GM21825 (cell line): ENCODE results near the gene DUSP3.
"Not testable (repeated sequence)": the region's sequence is repeated elsewhere in the genome, so short reads cannot be mapped to it uniquely, and the experiment has no call there.

Experiments
- ATAC-seq: cut with Tn5 transposase; IDR thresholded peaks from one replicate; pipeline ENCODE4 v1.9.1; 2021; ENCODE audit warnings: mild to moderate bottlenecking, moderate library complexity; ENCODE audit not compliant: unreplicated experiment

The DUSP3 gene

GRCh38 chr17:43803758-43804157, 25.0 kb upstream of the DUSP3 start:
- ATAC-seq, result no peak

GRCh38 chr17:43801844-43802243, 23.1 kb upstream of the DUSP3 start:
- ATAC-seq, result no peak

- no peak for ATAC-seq
These were observed 22.0 kb upstream of the DUSP3 start for GRCh38 chr17:43800736-43801135.

DNA sequence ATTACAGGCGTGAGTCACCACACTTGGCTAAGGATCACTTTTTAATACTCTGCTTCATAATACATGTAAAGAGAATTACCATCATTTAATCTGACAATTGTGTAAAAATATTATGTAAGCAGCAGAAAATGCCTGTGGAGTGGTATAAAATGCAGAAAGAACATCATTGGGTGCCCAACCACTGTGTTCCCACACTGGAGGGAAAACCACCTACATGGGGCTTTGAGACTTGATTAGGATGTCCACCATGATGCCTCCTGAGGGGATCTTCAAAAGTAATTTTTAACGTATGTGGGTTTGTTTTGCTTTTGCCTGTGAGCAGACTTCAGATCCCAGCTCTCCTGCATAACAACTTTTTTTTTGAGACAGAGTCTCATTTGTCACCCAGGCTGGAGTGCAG, 20.3 kb upstream of the DUSP3 start:
- no peak for ATAC-seq

DNA sequence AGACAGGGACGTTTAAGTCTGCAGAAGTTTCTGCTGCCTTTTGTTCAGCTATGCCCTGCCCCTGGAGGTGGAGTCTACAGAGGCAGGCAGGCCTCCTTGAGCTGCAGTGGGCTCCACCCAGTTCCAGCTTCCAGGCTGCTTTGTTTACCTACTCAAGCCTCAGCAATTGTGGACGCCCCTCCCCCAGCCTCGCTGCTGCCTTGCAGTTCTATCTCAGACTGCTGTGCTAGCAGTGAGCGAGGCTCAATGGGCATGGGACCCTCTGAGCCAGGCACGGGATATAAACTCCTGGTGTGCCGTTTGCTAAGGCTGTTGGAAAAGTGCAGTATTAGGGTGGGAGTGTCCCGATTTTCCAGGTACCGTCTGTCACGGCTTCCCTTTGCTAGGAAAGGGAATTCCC, 19.2 kb upstream of the DUSP3 start:
- not testable (repeated sequence) for ATAC-seq

- not testable (repeated sequence) for ATAC-seq
These were observed 13.9 kb upstream of the DUSP3 start for GRCh38 chr17:43792668-43793067.

DNA sequence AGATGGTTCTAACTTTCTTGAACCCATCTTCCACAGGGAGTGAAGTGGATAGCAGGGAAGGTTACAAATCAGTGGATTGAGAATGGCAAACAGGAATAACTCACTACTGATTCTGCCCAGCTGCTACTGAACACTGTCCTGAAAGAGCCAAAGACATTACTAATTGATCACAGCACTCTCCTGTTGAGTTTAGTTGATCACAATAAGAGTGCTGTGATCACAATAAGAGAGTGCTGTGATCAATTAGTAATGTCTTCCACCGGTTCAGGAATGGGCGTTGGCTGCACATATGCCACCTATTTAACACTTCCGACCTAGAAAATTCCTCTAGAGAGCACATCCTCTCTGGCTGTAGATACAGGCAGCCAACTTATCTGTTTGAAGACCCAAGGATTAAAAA, 12.8 kb upstream of the DUSP3 start:
- ATAC-seq, result no peak

DNA sequence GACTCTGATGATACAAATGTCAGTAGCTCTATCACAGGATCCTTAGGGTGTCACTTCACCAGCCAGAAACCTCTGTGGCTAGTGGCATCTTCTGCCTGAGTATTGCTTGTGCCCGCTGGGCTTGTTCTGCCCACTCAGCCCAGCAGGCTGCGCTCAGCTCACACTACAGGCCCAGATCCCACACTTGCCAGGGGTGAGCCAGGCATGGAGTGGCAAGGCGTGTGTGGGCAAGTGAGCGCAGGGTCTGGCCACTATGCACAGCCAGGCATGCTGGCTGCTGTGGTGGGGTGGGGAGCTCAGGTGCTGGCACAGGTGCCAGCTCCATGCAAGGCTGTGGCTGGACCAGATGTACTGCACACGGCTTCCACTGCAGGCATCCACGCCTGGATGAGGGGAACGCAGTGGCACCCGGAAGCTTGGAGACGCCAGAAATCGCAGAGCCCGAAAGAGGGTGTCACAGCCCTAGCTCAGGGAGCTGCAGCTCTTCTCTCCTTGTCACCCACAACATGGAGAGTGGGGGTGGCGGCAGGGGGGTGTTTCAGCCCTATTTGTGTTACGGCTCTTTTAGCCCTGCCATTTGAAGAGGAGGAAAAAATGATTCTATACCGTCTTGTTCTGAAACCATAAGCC, 11.6 kb upstream of the DUSP3 start:
- ATAC-seq, result no peak

DNA sequence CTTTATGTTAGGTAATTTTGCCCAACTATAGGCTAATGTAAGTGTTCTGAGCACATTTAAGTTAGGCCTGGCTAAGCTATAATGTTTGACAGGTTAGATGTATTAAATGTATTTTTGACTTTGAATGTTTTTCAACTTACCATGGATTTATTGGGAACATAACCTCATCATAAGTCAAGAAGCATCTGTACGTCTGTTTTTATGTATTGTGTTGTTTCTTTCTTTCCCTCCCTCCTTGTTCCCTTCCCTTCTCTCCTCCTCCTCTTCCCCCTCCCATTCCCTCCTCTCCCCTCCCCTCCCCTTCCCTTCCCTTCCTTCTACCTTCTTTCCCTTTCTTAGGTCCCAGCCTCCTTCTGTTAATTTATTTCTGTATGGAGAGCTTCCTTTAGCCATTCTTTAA, 10.7 kb upstream of the DUSP3 start:
- ATAC-seq, result no peak

GRCh38 chr17:43788540-43788939, 9.8 kb upstream of the DUSP3 start:
- no peak for ATAC-seq

GRCh38 chr17:43787728-43788127, 9.0 kb upstream of the DUSP3 start:
- ATAC-seq, result no peak

DNA sequence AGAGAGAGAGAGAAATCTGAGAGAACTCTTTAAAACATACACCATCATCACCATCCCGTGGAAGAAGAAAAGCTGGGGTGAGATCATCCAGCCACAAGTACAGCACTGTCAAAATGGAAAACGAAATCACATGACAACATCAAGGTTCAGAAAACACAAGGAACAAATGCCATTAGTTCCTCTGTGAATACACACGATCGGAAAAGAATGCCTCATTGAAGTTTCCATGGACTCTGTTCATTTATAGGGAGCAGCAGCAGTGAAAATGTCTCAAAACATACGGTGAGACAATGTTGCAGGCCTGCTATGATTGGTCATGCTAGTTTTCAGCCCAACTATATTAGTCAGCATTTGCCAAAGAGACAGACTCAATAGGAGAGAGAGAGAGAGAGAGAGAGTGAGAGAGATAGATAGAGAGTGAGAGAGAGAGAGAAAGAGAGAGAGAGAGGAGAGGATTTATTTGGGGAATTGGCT, 5.9 kb upstream of the DUSP3 start:
- ATAC-seq, result no peak

GRCh38 chr17:43784068-43784467, 5.3 kb upstream of the DUSP3 start:
- ATAC-seq, result no peak

DNA sequence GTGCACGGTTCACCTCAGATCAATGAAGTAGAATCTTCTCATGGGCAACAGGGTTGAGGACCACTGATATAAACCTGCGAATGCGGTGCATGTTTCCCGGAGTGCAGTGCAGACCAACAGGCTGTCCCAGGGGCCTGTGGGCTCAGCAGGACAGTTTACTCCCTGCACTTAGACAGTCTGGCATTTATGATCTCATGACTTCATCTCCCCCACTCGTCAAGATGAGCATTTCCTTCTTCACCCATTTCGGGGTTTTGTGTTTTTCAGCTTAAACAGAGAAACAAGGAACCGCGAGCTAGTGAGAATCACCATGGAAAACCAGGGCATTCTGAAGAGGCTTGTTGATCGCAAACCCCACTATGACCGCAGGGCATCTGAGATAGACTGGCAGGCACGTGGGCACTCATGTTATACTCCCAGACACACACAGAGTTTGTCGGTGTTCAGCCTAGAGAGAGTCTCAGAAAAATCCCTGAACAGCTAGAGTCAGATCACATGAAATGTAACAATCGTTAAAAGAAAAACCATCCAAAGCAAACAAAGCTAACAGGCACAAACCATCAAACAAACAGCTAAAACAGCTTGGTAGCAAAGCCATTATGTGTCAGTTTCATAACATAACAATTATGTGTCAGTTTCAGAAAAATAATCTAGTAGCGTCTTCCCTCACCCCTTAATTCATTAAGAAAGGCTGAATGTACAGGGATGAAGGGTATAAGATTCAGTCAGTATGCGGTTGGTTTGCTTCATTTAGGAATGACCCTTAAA, 4.3 kb upstream of the DUSP3 start:
- ATAC-seq, result no peak

- no peak for ATAC-seq
These were observed 1.4 kb upstream of the DUSP3 start, which contains the start of gene CFAP97D1 for GRCh38 chr17:43780135-43780534. TSS of gene CFAP97D1 (plus strand) at chr17:43780435. CDS start at chr17:43780463, 28 bp downstream.

GRCh38 chr17:43779145-43780125, 658 bp upstream of the DUSP3 start:
- ATAC-seq, result no peak

DNA sequence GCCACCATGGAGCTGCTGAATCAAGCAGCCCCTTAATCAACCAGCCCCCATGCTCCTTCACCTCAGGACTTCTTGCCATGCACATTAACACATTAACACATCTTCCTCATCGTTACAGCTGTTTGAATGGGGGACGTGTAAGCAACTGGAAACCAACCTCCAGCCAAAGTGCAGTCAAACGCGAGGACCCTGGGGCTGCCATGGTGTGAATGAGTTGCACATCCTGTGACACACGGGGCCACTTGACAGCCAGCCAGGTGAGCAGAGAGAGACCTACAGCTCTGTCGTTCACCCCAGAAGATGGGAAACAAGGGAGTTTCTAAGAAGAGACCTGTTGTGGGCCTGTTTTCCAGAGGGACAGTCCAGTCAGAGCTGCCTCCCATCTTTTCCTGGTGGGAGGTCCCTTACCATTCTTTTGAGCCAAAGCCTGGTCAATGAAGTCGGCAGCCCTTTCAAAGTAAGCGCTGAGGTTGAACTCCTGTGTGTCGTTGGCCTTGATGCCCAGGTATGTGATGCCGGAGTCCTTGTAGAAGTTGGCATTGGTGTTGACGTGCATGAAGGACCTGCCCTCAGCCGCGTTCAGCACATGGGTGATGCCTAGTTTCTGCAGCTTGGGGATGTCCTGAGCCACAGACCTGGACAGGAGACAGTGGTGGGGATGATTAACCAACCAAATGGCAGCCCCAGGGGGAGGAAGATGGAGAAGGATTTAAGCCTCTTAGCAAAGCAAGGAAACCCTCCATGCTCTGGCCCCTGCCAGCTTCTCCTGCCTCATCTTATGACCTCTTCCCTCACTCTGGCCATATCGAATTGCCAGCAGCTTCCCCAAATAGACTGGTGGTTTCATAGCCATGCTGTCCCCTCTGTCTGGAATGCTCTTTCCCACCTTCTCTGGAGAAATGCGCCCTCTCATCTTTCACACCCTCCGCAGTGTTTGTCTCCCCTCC, 4.2 kb downstream of the DUSP3 start:
- no peak for ATAC-seq

- ATAC-seq, result no peak
These were observed 5.7 kb downstream of the DUSP3 start for GRCh38 chr17:43772877-43773648.

GRCh38 chr17:43771463-43771862, 7.3 kb downstream of the DUSP3 start:
- ATAC-seq, result no peak
